Dendritic cell treated with granulocyte-macrophage colony-stimulating factor and Interleukin-4, amounts not matched to agents 40 ng/mL and 50 ng/mL, for 4 days (primary cell): ENCODE measurements around the gene HDAC11.
A peak's percentile ranks its signal among the peaks of the same experiment; 100 is the strongest.
"Not testable (repeated sequence)": the region's sequence is repeated elsewhere in the genome, so short reads cannot be mapped to it uniquely, and the experiment has no call there.

Source experiments
- H3K27ac Mint-ChIP-seq: one replicate; pipeline ENCODE4 v1.8.0; 2022; ENCODE audit warnings: mild to moderate bottlenecking, mixed read lengths
- H3K27me3 Mint-ChIP-seq: one replicate; pipeline ENCODE4 v1.8.0; 2022; ENCODE audit warnings: mild to moderate bottlenecking, mixed read lengths
- H3K36me3 Mint-ChIP-seq: one replicate; pipeline ENCODE4 v1.8.0; 2022; ENCODE audit warnings: low read depth, mixed read lengths
- H3K4me1 Mint-ChIP-seq: one replicate; pipeline ENCODE4 v1.8.0; 2022; ENCODE audit warnings: low read depth, mixed read lengths
- H3K4me3 Mint-ChIP-seq: one replicate; pipeline ENCODE4 v1.8.0; 2022; ENCODE audit warnings: mild to moderate bottlenecking, moderate library complexity, mixed read lengths
- H3K9me3 Mint-ChIP-seq: one replicate; pipeline ENCODE4 v1.8.0; 2022; ENCODE audit warnings: mixed read lengths
- intact Hi-C: fragments of 100-400 bp; cut with micrococcal nuclease; formaldehyde crosslinking; loops from one replicate; pipeline ENCODE4 v1.15.0; 2022

HDAC11 gene

GRCh38 chr3:13477943-13478342, 2.2 kb upstream of the HDAC11 start:
- intact Hi-C loops, result loop anchor here (2.0 kb wide), 1 partner anchor 25 kb away; no protein-coding TSS in a partner anchor

GRCh38 chr3:13479332-13479581, 849 bp upstream of the HDAC11 start:
- peaks cover 20% of the 10 kb centered on the region for H3K4me1 Mint-ChIP-seq
- intact Hi-C loops, result loop anchor here (2.0 kb wide), 1 partner anchor 26 kb away; no protein-coding TSS in a partner anchor
- H3K9me3 Mint-ChIP-seq, result no peaks in the 10 kb centered on the region
- H3K36me3 Mint-ChIP-seq, result peaks cover 6% of the 10 kb centered on the region
- peak overlapping the region; percentile 91 for H3K4me3 Mint-ChIP-seq
- H3K27me3 Mint-ChIP-seq, result peaks cover 9% of the 10 kb centered on the region
- H3K27ac Mint-ChIP-seq, result peak overlapping the region; percentile 97

More at GRCh38 chr3:13477943-13478342, 2.2 kb upstream of the HDAC11 start:
- H3K27me3 Mint-ChIP-seq, result peaks cover 10% of the 10 kb centered on the region
- H3K27ac Mint-ChIP-seq, result no peak overlapping the region
- peaks cover 6% of the 10 kb centered on the region for H3K36me3 Mint-ChIP-seq
- H3K9me3 Mint-ChIP-seq, result no peaks in the 10 kb centered on the region
- H3K4me3 Mint-ChIP-seq, result no peak overlapping the region
- peaks cover 20% of the 10 kb centered on the region for H3K4me1 Mint-ChIP-seq

GRCh38 chr3:13480340-13481318, 523 bp downstream of the HDAC11 start:
- Mint-ChIP-seq H3K9me3 (no peaks in the 10 kb centered on the region), H3K27ac (peak overlapping the region; percentile 32), H3K27me3 (peaks cover 9% of the 10 kb centered on the region), H3K4me1 (peaks cover 32% of the 10 kb centered on the region), H3K36me3 (peaks cover 6% of the 10 kb centered on the region), H3K4me3 (peak overlapping the region; percentile 78)
- intact Hi-C loops, result no loop called here

- peaks cover 6% of the 10 kb centered on the region for H3K36me3 Mint-ChIP-seq
- peaks cover 9% of the 10 kb centered on the region for H3K27me3 Mint-ChIP-seq
- no peak overlapping the region for H3K4me3 Mint-ChIP-seq
- no peaks in the 10 kb centered on the region for H3K9me3 Mint-ChIP-seq
- H3K27ac Mint-ChIP-seq, result no peak overlapping the region
- intact Hi-C loops, result no loop called here
- peaks cover 41% of the 10 kb centered on the region for H3K4me1 Mint-ChIP-seq
Measured at GRCh38 chr3:13482106-13482690, 2.1 kb downstream of the HDAC11 start.

GRCh38 chr3:13483286-13483685, 3.2 kb downstream of the HDAC11 start:
- no peaks in the 10 kb centered on the region for H3K9me3 Mint-ChIP-seq

GRCh38 chr3:13483988-13484695, 4.0 kb downstream of the HDAC11 start:
- peaks cover 37% of the 10 kb centered on the region for H3K4me1 Mint-ChIP-seq
- intact Hi-C loops, result no loop called here
- no peak overlapping the region for H3K4me3 Mint-ChIP-seq
- no peaks in the 10 kb centered on the region for H3K9me3 Mint-ChIP-seq
- peaks cover 9% of the 10 kb centered on the region for H3K27me3 Mint-ChIP-seq
- H3K36me3 Mint-ChIP-seq, result peaks cover 6% of the 10 kb centered on the region
- peak overlapping the region; percentile 12 for H3K27ac Mint-ChIP-seq

More at GRCh38 chr3:13483286-13483685, 3.2 kb downstream of the HDAC11 start:
- intact Hi-C loops, result no loop called here
- Mint-ChIP-seq H3K27me3 (peaks cover 9% of the 10 kb centered on the region), H3K4me1 (peaks cover 41% of the 10 kb centered on the region), H3K4me3 (no peak overlapping the region), H3K36me3 (peaks cover 6% of the 10 kb centered on the region), H3K27ac (no peak overlapping the region)

GRCh38 chr3:13484851-13485590, 4.9 kb downstream of the HDAC11 start:
- intact Hi-C loops, result no loop called here
- H3K27ac Mint-ChIP-seq, result peak overlapping the region; percentile 12
- no peak overlapping the region for H3K4me3 Mint-ChIP-seq
- no peaks in the 10 kb centered on the region for H3K36me3 Mint-ChIP-seq
- H3K9me3 Mint-ChIP-seq, result no peaks in the 10 kb centered on the region
- H3K4me1 Mint-ChIP-seq, result peaks cover 33% of the 10 kb centered on the region
- H3K27me3 Mint-ChIP-seq, result peaks cover 9% of the 10 kb centered on the region

GRCh38 chr3:13485630-13486562, 5.8 kb downstream of the HDAC11 start:
- intact Hi-C loops, result not testable (repeated sequence)

GRCh38 chr3:13487403-13487802, 7.3 kb downstream of the HDAC11 start:
- no peak overlapping the region for H3K27ac Mint-ChIP-seq
- peaks cover 5% of the 10 kb centered on the region for H3K36me3 Mint-ChIP-seq
- no peaks in the 10 kb centered on the region for H3K9me3 Mint-ChIP-seq
- intact Hi-C loops, result no loop called here
- no peak overlapping the region for H3K4me3 Mint-ChIP-seq
- peaks cover 22% of the 10 kb centered on the region for H3K4me1 Mint-ChIP-seq
- no peaks in the 10 kb centered on the region for H3K27me3 Mint-ChIP-seq

More at GRCh38 chr3:13485630-13486562, 5.8 kb downstream of the HDAC11 start:
- not testable (repeated sequence) for H3K9me3 Mint-ChIP-seq, H3K27me3 Mint-ChIP-seq, H3K4me3 Mint-ChIP-seq, H3K36me3 Mint-ChIP-seq
- Mint-ChIP-seq H3K4me1 (peaks cover 29% of the 10 kb centered on the region), H3K27ac (peak overlapping the region; percentile 12)

GRCh38 chr3:13491206-13491974, 11.3 kb downstream of the HDAC11 start:
- H3K36me3 Mint-ChIP-seq, result peaks cover 5% of the 10 kb centered on the region
- no peak overlapping the region for H3K4me3 Mint-ChIP-seq
- H3K27me3 Mint-ChIP-seq, result no peaks in the 10 kb centered on the region
- peaks cover 18% of the 10 kb centered on the region for H3K4me1 Mint-ChIP-seq
- H3K27ac Mint-ChIP-seq, result no peak overlapping the region
- intact Hi-C loops, result no loop called here
- no peaks in the 10 kb centered on the region for H3K9me3 Mint-ChIP-seq

GRCh38 chr3:13492048-13492447, 11.9 kb downstream of the HDAC11 start:
- intact Hi-C loops, result no loop called here
- no peak overlapping the region for H3K27ac Mint-ChIP-seq
- peaks cover 5% of the 10 kb centered on the region for H3K36me3 Mint-ChIP-seq
- H3K27me3 Mint-ChIP-seq, result no peaks in the 10 kb centered on the region
- H3K4me1 Mint-ChIP-seq, result peaks cover 16% of the 10 kb centered on the region
- no peaks in the 10 kb centered on the region for H3K9me3 Mint-ChIP-seq
- H3K4me3 Mint-ChIP-seq, result no peak overlapping the region
